ENCODE results near the gene ARSA. TPM values are rescaled to one million over a fixed set of nuclear protein-coding genes. Genes with fewer than 3 reads are reported as not detected.
"Not testable (repeated sequence)": the region's sequence is repeated elsewhere in the genome, so short reads cannot be mapped to it uniquely, and the experiment has no call there.

The ARSA gene
- total RNA-seq, 1 experiment from 2014 or later = 12.5 TPM

DNA sequence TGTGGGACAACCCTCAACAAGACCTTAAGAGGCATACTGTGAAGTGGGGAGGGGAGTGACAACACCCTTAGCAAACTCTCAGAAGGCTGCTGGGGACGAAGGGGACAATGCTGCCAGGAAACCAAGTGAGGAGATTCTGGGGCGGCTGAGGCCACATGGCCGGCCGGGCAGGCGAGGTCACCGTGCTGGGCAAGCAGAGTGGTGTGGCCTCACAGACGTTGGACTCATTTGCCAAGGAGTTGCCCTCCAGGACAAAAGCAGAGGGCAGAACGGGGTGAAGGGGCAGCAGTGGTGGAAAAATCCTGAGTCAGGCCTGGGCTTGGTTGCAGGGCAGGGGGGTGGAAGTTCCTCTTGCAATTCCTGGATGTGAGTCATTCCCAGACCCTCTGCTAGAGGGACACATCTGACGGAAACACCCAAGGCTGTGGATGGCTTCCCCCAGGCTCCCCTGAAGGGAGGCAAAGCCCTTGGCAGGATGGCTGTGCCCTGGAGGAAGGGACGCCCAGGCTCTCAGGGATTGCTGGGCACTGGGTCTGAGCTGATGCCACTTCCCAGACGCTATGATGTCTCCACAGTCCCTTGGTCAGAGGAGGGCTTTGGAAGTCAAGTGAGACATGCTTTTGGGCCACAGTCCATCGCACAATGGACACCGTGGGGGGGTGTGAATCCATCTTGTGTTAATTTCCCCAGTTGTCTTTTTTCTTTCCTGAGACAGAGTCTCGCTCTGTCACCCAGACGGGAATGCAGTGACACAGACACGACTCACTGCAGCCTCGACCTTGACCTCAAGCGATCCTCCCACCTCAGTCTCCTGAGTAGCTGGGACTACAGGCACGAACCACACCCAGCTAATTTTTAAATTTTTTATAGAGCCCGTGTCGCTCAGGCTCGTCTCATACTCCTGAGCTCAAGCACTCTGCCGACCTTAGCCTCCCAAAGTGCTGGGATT is 28.4 kb upstream of the ARSA start:
- DNase-seq (ENCODE audit: low read depth) = peak; percentile 81

DNA sequence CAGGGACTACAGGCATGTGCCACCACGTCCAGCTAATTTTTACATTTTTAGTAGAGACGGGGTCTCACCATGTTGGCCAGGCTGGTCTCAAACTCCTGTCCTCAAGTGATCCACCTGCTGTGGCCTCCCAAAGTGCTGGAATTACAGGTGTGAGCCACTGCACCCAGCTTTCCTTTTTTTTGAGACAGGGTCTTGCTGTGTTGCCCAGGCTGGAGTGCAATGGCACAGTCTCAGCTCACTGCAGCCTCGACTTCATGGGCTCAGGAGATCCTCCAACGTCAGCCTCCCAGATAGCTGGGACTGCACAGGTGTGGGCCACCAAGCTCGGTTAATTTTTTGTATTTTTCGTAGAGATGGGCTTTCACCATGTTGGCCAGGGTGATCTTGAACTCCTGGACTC is 26.7 kb upstream of the ARSA start:
- DNase-seq (ENCODE audit: low read depth) = not testable (repeated sequence)

DNA sequence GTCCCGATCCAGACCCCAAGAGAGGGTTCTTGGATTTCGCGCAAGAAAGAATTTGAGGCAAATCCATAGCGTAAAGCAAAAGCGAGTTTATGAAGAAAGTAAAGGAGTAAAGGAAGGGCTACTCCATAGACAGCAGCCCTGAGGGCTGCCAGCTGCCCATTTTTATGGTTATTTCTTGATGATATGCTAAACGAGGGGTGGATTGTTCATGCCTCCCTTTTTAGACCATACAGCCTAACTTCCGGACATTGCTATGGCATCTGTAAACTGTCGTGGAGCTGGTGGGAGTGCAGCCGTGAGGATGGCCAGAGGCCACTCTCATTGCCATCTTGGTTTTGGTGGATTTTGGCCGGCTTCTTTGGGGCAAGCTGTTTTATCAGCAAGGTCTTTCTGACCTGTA is 25.3 kb upstream of the ARSA start:
- no peak for DNase-seq (ENCODE audit: low read depth)

DNA sequence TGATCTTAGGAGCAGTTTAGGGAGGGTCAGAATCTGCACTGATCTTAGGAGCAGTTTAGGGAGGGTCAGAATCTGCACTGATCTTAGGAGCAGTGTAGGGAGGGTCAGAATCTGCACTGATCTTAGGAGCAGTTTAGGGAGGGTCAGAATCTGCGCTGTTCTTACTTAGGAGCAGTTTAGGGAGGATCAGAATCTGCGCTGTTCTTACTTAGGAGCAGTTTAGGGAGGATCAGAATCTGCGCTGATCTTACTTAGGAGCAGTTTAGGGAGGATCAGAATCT is 15.8 kb upstream of the ARSA start:
- DNase-seq (ENCODE audit: low read depth) = not testable (repeated sequence)

DNA sequence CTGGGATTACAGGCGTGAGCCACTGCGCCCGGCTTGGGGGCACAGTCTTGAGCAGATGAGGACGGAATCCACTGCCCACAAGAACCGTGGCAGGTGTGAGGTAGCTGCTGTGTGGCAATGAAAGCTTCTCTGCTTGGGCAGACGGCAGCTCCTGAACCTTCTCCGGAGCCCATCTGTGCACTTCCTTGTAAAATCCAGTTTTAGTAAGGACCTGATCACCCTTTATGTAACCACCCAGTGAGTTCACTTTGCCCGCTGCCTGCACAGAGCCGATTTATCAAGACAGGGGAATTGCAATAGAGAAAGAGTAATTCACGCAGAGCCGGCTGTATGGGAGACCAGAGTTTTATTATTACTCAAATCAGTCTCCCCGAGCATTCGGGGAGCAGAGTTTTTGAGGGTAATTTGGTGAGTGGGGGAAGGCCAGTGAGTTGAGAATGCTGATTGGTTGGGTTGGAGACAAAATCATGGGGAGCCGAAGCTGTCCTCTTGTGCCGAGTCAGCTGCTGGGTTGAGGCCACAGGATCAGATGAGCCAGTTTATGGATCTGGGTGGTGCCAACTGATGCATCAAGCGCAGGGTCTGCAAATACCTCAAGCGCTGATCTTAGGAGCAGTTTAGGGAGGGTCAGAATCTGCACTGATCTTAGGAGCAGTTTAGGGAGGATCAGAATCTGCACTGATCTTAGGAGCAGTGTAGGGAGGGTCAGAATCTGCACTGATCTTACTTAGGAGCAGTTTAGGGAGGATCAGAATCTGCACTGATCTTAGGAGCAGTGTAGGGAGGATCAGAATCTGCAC is 15.3 kb upstream of the ARSA start:
- not testable (repeated sequence) for DNase-seq (ENCODE audit: low read depth)

DNA sequence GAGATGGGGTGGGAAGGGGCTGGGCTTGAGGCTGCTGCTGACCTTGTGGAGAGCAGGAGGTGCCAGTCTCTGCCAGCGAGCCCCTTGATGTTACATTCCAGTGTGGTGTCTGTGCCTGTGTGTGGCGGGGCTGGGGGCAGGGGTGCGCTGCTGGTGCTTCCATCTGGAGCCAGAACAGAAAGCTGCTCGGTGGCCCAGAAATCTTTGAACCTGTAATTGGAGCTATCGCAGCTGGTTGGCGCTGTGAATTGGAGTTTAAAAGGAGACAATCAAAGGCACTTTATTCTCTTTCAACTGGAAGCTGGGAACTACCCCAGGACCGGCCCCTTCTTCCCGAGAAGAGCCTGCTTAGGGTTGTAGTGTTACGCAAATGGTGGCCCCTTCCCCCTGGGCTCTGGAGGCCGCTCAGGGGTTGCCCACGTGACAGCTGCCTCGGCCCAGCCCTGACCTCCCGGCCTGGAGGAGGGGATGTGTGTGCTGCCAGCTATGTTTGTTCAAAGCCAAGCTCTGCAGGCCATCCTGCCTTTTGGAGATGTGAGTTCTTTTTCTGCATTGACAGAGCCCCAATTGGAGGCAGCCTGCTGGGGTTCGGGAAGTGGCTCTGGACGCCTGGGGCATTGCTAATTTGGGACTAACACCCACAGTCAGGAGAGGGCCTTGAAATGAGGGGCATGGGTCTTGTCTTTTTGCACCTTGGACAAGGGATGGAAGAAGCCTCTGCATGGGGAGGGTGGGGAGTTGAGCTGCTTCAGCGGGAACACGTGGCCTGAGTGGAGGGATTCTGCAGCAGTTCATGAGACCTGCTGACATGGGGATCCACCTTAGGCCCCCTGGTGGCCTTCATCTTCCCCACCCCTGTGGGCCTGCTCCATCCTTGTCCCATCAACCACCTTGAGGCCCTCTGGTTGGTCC is 14.0 kb upstream of the ARSA start:
- DNase-seq (ENCODE audit: low read depth) = no peak

DNA sequence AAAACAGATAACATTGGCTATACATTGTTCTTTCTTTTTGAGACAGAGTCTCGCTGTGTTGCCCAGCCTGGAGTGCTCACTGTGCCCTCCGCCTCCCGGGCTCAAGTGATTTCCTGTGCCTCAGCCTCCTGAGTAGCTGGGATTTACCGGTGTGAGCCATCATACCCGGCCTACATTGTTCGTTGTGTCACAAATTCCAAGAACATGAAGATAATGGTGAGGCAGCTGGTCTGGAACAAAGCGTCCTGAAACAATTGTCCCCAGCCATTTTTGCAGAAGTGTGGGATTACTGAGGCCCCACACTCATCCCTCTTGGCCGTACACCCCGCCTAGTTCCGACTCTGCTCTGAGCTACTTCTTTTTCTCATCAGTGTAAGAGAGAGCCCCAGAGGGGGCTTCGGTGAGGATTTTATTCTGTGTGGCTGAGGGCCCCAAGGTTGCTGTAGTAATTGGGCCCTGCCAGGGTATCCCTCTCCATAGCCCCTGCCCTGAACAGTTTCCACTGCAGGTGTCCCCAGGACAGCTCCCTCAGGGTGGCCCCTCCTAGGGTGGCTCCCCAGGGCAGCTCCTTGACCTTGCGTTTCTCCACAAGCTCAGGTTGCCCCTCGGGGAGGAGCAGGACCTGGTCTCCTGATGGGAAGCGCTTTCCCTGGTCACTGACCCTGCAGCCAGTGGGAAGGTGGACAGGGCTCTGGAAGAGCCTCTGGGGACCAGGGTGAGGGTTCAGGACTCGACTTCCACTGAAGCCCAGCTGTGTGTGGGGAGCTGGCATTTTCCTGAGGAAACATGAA is 13.1 kb upstream of the ARSA start:
- DNase-seq (ENCODE audit: low read depth) = no peak

DNA sequence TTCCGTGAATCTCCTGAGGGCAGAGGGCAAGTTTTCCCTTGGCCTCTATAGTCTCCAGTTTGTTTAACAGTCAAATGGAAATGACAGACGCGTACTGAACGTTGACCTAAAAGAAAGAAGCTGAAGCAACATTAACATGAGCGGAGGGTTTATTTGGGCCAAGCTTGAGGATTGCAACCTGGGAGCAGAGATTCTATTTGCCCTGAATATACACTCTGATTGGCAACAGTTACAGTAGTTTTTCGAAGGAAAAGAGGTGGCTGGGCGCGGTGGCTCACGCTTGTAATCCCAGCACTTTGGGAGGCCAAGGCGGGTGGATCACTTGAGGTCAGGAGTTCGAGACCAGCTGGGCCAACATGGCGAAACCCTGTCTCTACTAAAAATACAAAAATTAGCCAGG is 12.3 kb upstream of the ARSA start:
- DNase-seq (ENCODE audit: low read depth) = not testable (repeated sequence)

DNA sequence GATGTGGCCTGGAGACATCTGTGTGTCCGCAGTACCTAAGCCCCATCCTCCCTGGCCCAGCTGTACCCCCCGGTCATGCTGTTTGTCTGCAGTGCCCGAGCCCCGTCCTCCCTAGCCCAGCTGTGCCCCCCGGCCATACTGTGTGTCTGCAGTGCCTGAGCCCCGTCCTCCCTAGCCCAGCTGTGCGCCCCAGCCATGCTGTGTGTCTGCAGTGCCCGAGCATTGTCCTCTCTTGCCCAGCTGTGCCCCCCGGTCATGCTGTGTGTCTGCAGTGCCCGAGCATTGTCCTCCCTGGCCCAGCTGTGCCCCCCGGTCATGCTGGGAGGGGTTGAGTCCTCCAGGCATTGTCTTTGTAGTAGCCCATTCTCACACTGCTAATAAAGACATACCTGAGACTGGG is 7.6 kb upstream of the ARSA start:
- no peak for DNase-seq (ENCODE audit: low read depth)

DNA sequence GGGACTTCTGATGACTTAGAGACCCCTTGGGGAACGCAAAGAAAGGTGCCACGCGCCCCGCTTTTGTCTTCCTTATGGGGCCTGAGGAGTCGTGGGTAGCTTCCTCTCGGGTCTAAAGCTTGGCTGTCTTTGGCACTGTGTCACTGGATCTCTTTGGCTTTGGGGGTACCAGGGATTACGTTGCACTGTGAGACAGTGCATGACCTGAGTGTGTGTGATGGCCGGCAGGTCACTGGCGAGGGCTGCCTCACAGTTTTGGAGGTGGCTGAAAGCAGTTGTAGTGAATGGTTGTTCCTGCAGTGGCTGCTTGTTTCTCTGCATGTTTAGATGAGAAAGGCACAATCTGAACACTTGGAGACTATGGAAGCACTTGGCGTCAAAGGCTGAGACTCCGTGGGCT is 5.8 kb upstream of the ARSA start:
- no peak for DNase-seq (ENCODE audit: low read depth)

DNA sequence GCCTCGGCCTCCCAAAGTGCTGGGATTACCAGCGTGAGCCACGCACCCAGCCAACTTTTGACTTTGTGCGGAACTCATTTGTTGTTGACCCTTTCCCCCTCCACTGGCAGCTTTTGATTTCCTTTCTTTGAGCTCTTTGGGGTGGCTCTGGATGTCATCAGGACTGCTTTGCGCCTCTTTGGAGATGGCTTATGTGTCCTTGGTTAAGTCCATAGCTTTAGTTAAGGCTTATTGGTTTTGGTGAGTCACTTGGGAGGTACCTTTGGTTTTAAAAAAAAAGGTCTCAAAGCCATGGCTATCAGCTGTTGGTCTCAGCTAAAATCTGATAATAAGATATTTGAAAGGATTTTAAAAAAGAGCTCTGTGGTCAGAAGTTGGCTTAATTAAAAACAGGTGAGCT is 5.1 kb upstream of the ARSA start:
- no peak for DNase-seq (ENCODE audit: low read depth)

DNA sequence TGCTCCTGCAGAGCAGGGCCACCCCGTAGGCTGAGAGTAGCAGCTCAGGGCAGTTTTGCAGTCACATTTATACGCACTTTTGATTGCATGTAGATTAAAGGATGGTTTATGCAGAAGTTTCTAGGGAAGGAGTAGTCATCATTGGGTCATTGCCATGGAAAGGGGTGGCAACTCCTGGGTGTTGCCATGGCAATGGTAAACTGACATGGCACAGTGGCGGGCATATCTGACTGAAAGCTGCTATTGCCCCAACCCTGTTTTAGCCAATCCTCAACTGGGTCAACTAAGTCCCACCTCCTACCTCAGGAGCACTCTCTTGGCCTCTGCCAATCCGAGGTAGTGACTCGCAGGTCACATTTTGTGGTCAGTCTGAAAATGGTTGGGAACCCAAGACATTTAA is 2.4 kb upstream of the ARSA start:
- no peak for DNase-seq (ENCODE audit: low read depth)

DNA sequence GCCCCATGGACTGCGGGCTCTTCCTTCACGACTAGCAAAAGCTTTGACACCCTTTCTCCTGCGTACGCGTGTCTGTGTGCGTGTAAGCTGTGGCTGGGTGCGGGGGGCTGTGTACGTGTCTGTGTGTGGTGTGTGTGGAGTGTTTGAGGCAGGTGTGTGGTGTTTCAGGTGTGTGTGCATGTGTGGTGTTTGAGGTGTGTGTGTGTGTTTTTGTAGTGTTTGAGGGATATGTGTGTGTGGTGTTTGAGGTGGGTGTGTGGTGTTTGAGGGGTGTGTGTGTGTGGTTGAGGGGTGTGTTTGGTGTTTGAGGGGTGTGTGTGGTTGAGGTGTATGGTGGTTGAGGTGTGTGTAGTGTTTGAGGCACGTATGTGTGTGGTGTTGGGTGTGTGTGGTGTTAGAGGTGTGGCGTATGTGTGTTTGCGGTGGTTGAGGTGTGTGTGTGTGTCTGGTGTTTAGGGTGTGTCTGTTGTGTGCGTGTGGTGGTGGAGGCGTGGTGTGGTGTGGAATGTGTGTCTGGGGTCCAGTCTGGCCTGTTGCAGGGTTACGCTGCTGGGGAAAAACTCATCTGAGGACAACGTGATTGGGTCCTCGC is 687 bp upstream of the ARSA start:
- DNase-seq (ENCODE audit: low read depth) = no peak

DNA sequence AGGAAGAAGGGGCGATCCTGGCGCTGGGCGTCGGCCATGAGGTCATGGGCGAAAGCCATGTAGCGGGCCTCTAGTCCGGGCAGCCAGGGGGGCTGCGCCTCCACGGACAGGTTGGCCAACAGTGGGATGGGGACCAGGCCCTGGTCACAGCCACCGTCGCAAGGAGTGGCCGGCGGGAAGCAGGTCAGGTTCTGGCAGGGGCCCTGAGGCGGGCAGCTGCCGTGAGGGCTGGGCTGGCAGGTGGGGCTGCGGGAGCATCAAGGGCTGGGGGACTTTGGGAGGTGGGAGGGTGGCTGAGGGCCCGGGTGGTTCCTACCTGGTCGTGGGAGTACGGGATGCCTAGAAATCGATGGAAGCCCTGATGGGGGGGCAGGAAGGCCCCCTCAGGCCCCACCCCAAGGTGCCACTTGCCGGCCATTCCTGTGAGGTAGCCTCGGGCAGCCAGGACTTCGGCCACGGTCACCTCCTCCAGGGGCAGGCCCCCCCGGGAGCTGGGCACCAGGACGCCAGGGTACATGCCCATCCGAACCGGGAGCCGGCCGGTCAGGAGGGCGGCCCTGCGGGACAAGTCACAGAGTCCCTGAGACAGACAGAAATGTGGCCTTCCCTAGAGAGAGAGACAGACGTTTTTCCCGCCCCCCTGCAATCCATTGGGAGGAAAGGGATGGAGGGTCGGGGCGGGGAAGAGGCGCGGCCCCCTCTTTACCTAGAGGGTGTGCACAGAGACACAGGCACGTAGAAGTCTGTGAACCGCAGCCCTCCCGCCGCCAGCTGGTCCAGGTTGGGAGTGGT is 906 bp downstream of the ARSA start:
- DNase-seq (ENCODE audit: low read depth) = no peak

DNA sequence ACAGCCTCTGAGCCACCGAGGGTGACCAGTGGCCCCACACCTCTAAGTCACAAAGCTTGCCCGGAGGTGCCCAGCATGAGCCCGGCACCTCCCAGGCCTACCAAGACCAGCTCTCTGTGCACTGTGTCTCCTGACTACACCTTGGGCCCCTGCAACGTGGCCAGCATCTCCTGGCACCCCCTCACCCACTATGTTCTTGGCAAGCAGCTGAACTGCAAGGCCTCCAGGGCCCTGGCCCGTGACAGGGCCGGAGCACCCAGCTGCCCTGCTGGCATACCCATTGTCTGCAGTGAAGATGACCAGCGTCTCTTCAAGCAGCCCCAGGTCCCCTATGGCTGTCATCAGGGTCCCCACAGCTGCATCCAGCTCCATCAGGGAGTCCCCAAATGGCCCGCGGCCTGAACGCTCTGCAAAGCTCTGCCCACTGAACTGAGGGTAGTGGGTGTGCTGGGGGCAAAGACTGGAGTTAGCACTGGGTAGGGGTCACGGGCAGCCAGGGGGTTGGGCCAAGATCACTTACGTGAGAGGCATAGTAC is 1.6 kb downstream of the ARSA start:
- no peak for DNase-seq (ENCODE audit: low read depth)

DNA sequence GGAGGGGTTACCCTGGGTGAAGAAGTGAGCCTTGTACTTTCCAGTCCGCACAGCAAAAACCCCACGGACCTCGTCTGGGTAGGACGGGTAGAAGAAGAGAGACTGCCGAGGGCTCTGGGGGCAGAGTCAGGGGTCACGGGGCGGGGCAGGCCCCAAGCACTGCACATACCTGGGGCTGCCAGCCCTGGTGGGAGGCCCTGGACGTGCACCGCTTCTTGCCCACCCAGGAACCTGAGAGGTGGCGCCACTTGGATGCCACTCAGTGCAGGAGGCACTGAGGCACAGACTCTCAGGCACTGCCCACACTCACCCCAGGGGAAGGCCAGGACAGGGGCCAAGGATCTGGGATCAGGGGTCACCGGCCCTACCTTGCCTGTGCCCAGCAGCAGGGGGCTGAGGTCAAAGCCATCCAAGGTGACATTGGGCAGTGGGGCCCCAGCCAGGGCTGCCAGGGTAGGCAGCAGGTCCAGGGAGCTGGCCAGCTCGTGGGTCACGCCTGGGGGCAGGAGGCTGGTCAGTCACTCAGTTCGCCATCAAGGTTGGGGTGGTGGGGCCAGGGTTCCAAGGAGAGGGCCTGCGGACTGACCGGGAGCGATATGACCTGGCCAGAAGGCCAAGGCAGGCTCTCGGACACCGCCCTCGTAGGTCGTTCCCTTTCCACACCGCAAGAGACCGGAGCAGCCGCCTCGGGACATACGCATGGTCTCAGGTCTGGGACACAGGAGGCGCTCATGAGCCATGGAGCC is 2.2 kb downstream of the ARSA start:
- no peak for DNase-seq (ENCODE audit: low read depth)

DNA sequence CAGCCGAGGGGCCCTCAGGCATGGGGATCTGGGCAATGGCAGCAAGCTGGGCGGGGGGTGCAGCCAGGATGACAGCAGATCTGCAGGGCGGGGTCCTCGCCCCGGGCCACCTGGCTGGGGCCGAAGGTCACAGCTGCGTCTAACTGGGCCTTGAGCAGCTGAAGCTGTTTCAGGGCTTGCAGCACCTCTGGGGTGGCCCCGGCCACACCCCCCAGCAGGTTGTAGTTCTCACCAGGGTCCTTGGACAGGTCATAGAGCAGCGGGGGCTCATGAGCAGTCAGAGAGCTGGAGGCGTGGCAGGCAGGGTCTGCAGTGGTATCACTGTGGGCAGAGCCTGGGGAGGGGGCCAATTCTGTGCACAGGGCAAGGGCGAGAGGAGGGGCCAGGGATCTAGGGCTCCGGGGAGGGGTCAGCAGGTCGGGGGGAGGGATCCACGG is 2.8 kb downstream of the ARSA start:
- no peak for DNase-seq (ENCODE audit: low read depth)

DNA sequence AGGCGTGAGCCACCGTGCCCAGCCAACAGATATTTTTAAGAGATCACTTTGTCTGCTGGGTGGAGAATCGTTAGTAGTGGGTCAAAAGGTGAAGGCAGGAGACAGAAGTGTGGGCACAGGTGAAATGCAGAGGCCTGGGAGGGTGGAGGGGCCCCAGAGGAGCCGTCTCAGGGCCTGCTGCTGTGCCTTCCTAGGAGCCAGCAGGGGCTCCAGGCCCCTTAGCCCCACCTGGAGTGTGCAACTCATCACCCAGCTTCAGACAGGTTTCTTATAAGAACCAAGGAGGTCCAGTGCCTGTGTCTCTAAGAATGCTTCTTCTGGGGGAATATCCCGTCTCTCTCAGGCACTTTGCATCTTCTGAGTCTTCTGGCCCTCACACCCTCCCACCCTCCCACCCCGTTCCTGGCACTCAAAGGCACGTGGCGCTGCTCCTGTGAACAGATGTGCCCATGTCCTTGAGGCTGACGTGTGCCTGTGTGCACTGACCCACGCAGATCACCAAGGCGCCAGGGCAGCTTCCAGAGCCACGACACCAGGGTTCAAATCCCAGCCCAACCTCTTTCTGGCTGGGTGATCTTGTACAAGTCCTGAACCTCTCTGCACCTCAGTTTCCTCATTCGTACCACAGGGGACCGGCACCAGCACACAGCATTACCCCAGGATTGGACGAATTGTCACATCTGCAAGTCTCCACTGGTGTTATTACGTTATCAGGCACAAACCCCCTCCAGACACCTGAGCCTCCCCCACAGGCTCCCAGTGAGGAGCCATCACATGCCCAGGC is 3.4 kb downstream of the ARSA start:
- no peak for DNase-seq (ENCODE audit: low read depth)
